ENCODE measurements around the gene KRT81.
"Not testable (repeated sequence)": the region's sequence is repeated elsewhere in the genome, so short reads cannot be mapped to it uniquely, and the experiment has no call there.

Gene KRT81

DNA sequence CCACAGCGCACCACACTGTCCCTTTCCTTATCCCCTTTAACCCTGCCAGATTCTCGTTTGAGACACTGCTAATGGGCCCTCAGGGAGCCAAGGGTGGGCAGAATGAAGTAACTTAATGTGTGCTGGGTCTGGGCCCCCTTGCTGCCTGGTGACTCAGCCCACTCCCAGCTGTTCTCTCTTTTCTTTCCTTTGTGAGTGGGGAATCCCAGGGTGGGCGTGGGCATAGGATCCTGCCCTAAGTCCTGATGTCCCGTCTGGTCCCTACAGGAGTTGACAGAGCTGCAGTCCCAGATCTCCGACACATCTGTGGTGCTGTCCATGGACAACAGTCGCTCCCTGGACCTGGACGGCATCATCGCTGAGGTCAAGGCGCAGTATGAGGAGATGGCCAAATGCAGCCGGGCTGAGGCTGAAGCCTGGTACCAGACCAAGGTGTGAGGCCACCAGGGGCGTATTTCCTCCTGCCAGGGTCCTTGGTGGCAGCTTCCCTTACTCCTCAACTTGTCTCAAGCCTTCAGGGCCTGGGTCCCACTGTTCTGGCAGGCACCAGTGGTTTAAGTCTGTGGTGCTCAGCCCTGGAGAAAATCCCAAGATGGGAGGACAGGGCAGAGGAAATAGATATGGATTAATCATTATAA is 50.0 kb downstream of the KRT81 start:
- TF ChIP-seq EZH2phosphoT487 (IDR thresholded peaks at IDR 0.05; ENCODE audit: borderline replicate concordance) = no peak
- TF ChIP-seq, protein P1, sequence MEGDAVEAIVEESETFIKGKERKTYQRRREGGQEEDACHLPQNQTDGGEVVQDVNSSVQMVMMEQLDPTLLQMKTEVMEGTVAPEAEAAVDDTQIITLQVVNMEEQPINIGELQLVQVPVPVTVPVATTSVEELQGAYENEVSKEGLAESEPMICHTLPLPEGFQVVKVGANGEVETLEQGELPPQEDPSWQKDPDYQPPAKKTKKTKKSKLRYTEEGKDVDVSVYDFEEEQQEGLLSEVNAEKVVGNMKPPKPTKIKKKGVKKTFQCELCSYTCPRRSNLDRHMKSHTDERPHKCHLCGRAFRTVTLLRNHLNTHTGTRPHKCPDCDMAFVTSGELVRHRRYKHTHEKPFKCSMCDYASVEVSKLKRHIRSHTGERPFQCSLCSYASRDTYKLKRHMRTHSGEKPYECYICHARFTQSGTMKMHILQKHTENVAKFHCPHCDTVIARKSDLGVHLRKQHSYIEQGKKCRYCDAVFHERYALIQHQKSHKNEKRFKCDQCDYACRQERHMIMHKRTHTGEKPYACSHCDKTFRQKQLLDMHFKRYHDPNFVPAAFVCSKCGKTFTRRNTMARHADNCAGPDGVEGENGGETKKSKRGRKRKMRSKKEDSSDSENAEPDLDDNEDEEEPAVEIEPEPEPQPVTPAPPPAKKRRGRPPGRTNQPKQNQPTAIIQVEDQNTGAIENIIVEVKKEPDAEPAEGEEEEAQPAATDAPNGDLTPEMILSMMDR (conservative IDR thresholded peaks at IDR 0.05; ENCODE audit: low read length) = no peak
- no peaks in the 10 kb centered on the region for H3F3A ChIP-seq (ENCODE audit: low read depth)
- no peaks in the 10 kb centered on the region for H3K9me2 ChIP-seq (replicated peaks; ENCODE audit: low read depth, low read length)
- H3K4me3 ChIP-seq (ENCODE audit: low read length, poor library complexity, severe bottlenecking) = no peak overlapping the region
- H3K36me3 ChIP-seq (ENCODE audit: insufficient read depth, low read length) = no peaks in the 10 kb centered on the region
- no peak overlapping the region for H2AFZ ChIP-seq (ENCODE audit: low read length)
- H3K79me2 ChIP-seq (ENCODE audit: insufficient read depth, low read length) = no peaks in the 10 kb centered on the region
- no peak overlapping the region for H3K4me2 ChIP-seq (ENCODE audit: low read depth, low read length, poor library complexity, severe bottlenecking)
- H3K4me1 ChIP-seq (ENCODE audit: insufficient read depth, low read length, poor library complexity, severe bottlenecking) = no peaks in the 10 kb centered on the region
- no peaks in the 10 kb centered on the region for H4K20me1 ChIP-seq (ENCODE audit: insufficient read depth, low read length, poor library complexity, severe bottlenecking)
- no peaks in the 10 kb centered on the region for H3K9me3 ChIP-seq (ENCODE audit: insufficient read depth, low read depth, low read length)
- H3K27me3 ChIP-seq (ENCODE audit: insufficient read depth, low read length, poor library complexity, severe bottlenecking) = no peaks in the 10 kb centered on the region
- H3K9ac ChIP-seq (ENCODE audit: low read depth, low read length, poor library complexity, severe bottlenecking) = no peak overlapping the region

DNA sequence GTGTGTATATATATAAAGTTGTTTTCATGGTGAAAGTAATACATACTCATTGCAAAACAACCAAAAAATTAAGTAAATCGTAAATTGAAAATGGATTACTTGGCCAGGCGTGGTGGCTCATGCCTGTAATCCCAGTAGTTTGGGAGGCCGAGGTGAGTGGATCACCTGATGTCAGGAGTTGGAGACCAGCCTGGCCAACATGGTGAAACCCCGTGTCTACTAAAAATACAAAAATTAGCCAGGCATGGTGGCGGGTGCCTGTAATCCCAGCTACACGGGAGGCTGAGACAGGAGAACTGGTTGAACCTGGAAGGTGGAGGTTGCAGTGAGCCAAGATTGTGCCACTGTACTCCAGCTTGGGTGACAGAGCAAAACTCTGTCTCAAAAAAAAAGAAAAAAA is 51.1 kb downstream of the KRT81 start:
- not testable (repeated sequence) for H3K4me3 ChIP-seq (ENCODE audit: low read length, poor library complexity, severe bottlenecking); H3K9me3 ChIP-seq (ENCODE audit: insufficient read depth, low read depth, low read length); H3K4me1 ChIP-seq (ENCODE audit: insufficient read depth, low read length, poor library complexity, severe bottlenecking); H3K79me2 ChIP-seq (ENCODE audit: insufficient read depth, low read length); H3K4me2 ChIP-seq (ENCODE audit: low read depth, low read length, poor library complexity, severe bottlenecking); H4K20me1 ChIP-seq (ENCODE audit: insufficient read depth, low read length, poor library complexity, severe bottlenecking); H3K9me2 ChIP-seq (replicated peaks; ENCODE audit: low read depth, low read length); H3K9ac ChIP-seq (ENCODE audit: low read depth, low read length, poor library complexity, severe bottlenecking); H3K27me3 ChIP-seq (ENCODE audit: insufficient read depth, low read length, poor library complexity, severe bottlenecking); H2AFZ ChIP-seq (ENCODE audit: low read length); H3K36me3 ChIP-seq (ENCODE audit: insufficient read depth, low read length); H3F3A ChIP-seq (ENCODE audit: low read depth)

DNA sequence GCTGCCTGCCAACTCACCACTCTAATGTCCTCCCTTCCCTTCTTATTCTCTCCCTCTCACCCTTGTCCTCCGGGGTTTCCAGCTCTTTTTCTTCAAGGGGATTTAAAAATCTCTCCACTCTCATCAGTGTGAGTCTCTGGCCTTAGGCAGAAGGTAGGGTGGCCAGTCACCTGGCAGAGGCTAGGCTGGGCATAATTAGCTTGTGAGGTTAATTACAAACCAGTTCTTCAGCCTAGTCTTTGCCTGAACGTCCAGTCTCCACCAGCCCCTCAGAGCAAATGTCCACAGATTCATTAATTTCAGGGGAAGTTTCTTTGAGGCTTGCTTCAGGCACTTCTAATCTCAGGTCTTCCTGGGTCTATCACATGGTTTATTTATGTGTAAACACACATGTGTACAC is 51.6 kb downstream of the KRT81 start:
- no peak for TF ChIP-seq EZH2phosphoT487 (IDR thresholded peaks at IDR 0.05; ENCODE audit: borderline replicate concordance)
- TF ChIP-seq, protein P1 (conservative IDR thresholded peaks at IDR 0.05; ENCODE audit: low read length) = no peak
- Histone ChIP-seq H3K9me3 (ENCODE audit: insufficient read depth, low read depth, low read length) (no peaks in the 10 kb centered on the region), H3K9me2 (replicated peaks; ENCODE audit: low read depth, low read length) (no peaks in the 10 kb centered on the region), H3K4me3 (ENCODE audit: low read length, poor library complexity, severe bottlenecking) (no peak overlapping the region), H3K4me1 (ENCODE audit: insufficient read depth, low read length, poor library complexity, severe bottlenecking) (no peaks in the 10 kb centered on the region), H3F3A (ENCODE audit: low read depth) (no peaks in the 10 kb centered on the region), H3K36me3 (ENCODE audit: insufficient read depth, low read length) (no peaks in the 10 kb centered on the region), H3K79me2 (ENCODE audit: insufficient read depth, low read length) (no peaks in the 10 kb centered on the region), H4K20me1 (ENCODE audit: insufficient read depth, low read length, poor library complexity, severe bottlenecking) (no peaks in the 10 kb centered on the region), H3K4me2 (ENCODE audit: low read depth, low read length, poor library complexity, severe bottlenecking) (no peak overlapping the region), H3K27me3 (ENCODE audit: insufficient read depth, low read length, poor library complexity, severe bottlenecking) (no peaks in the 10 kb centered on the region), H2AFZ (ENCODE audit: low read length) (no peak overlapping the region), H3K9ac (ENCODE audit: low read depth, low read length, poor library complexity, severe bottlenecking) (no peak overlapping the region)

DNA sequence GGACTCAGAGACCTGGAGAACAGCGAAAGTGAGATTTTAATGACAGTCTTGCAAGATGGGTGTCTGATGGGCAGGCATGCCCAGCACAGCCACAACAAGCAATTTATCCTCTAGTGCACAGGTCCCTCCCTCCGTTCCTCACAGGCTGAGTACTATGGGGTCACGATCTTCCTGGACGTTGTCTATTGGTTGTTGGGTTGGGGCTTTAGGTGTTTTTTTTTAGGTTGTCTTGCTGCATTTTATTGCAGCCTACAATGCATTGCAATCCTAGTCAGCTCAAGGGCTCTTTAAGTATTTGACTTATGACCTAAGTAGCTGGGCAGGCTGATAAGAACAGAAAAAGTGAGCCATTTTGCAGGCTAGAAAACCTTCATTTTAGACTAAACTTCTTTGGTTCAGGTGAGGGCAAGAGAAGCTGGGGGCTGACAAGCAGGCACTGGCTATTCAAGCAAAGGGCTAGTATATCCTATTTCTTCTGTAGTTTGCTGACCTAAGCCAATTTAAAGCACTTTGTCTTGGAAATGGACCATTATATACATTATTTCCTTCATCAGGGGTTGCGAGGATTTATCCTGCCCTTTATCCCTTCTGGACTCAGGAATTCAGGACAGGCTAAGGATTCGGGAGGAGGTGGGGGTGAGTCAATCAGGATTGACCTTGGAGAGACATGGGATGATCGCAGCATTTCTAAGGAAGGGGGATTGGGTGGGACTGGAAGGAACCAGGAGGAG is 52.3 kb downstream of the KRT81 start:
- no peak overlapping the region for H3K4me2 ChIP-seq (ENCODE audit: low read depth, low read length, poor library complexity, severe bottlenecking)
- H2AFZ ChIP-seq (ENCODE audit: low read length) = no peak overlapping the region
- no peak for TF ChIP-seq EZH2phosphoT487 (IDR thresholded peaks at IDR 0.05; ENCODE audit: borderline replicate concordance)
- H3K36me3 ChIP-seq (ENCODE audit: insufficient read depth, low read length) = no peaks in the 10 kb centered on the region
- no peaks in the 10 kb centered on the region for H3K79me2 ChIP-seq (ENCODE audit: insufficient read depth, low read length)
- no peaks in the 10 kb centered on the region for H3F3A ChIP-seq (ENCODE audit: low read depth)
- no peak overlapping the region for H3K9ac ChIP-seq (ENCODE audit: low read depth, low read length, poor library complexity, severe bottlenecking)
- no peaks in the 10 kb centered on the region for H3K9me2 ChIP-seq (replicated peaks; ENCODE audit: low read depth, low read length)
- no peak overlapping the region for H3K4me3 ChIP-seq (ENCODE audit: low read length, poor library complexity, severe bottlenecking)
- no peaks in the 10 kb centered on the region for H3K27me3 ChIP-seq (ENCODE audit: insufficient read depth, low read length, poor library complexity, severe bottlenecking)
- no peaks in the 10 kb centered on the region for H4K20me1 ChIP-seq (ENCODE audit: insufficient read depth, low read length, poor library complexity, severe bottlenecking)
- no peaks in the 10 kb centered on the region for H3K4me1 ChIP-seq (ENCODE audit: insufficient read depth, low read length, poor library complexity, severe bottlenecking)
- no peaks in the 10 kb centered on the region for H3K9me3 ChIP-seq (ENCODE audit: insufficient read depth, low read depth, low read length)
